GM12878 (cell line): ENCODE results near the gene TRIM67.

Experiments used
- EZH2 ChIP-seq: IDR thresholded peaks from 2 replicates; pipeline ENCODE4 v1.6.1; 2012; ENCODE audit warnings: low read depth, mild to moderate bottlenecking, control low read depth, inconsistent platforms, low read length, borderline replicate concordance; ENCODE audit not compliant: control insufficient read depth
- FOS ChIP-seq: IDR thresholded peaks from 3 replicates; pipeline ENCODE4 v1.6.1; 2011; ENCODE audit warnings: borderline replicate concordance; ENCODE audit not compliant: insufficient read length; ENCODE audit errors: extremely low read depth
- MYC ChIP-seq: IDR thresholded peaks from 2 replicates; pipeline ENCODE4 v1.6.1; 2011; ENCODE audit warnings: mild to moderate bottlenecking, low read length, moderate library complexity, inconsistent platforms; ENCODE audit not compliant: insufficient read depth, insufficient replicate concordance, insufficient read length, severe bottlenecking
- POLR2A ChIP-seq: IDR thresholded peaks from 2 replicates; pipeline ENCODE4 v1.6.1; 2011; ENCODE audit warnings: low read depth, mild to moderate bottlenecking, low read length
- POLR2AphosphoS5 ChIP-seq: IDR thresholded peaks from 2 replicates; pipeline ENCODE4 v1.6.1; 2011; ENCODE audit warnings: mild to moderate bottlenecking, low read length, inconsistent platforms
- SIX5 ChIP-seq: IDR thresholded peaks from 2 replicates; pipeline ENCODE4 v1.6.1; 2011; ENCODE audit warnings: mild to moderate bottlenecking, low read depth, low read length, moderate library complexity; ENCODE audit not compliant: severe bottlenecking
- TAF1 ChIP-seq: IDR thresholded peaks from 2 replicates; pipeline ENCODE4 v1.6.1; 2011; ENCODE audit warnings: mild to moderate bottlenecking, low read depth, low read length, borderline replicate concordance
- TF ChIP-seq, protein P1 (sequence below): fragments of 450-650 bp; IDR thresholded peaks from 2 replicates; pipeline ENCODE4 v1.6.1; 2017; ENCODE audit warnings: mild to moderate bottlenecking

DNA sequence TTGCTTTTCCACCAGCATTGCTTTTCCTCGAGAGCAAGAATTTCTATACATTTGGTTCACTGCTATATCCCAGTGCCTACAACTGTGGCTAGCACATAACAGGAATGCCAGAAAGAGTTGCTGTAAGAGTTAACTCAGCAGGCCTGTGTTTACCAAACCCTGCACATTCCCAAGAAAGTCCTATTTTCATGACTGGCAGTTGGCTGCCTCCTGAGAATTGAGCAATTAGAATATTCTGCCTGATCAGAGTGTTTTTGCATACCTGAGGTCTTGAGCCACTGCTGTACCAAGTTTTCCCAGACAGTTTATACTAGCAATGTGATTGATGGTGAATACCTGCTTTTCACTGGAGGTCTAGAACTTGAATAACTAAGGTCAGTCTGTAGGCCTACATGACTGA, 76.4 kb downstream of the TRIM67 start:
- TF ChIP-seq FOS (no peak), EZH2 (no peak), POLR2A (no peak), SIX5 (no peak), MYC (no peak), TAF1 (no peak), POLR2AphosphoS5 (no peak)
- TF ChIP-seq, protein P1, sequence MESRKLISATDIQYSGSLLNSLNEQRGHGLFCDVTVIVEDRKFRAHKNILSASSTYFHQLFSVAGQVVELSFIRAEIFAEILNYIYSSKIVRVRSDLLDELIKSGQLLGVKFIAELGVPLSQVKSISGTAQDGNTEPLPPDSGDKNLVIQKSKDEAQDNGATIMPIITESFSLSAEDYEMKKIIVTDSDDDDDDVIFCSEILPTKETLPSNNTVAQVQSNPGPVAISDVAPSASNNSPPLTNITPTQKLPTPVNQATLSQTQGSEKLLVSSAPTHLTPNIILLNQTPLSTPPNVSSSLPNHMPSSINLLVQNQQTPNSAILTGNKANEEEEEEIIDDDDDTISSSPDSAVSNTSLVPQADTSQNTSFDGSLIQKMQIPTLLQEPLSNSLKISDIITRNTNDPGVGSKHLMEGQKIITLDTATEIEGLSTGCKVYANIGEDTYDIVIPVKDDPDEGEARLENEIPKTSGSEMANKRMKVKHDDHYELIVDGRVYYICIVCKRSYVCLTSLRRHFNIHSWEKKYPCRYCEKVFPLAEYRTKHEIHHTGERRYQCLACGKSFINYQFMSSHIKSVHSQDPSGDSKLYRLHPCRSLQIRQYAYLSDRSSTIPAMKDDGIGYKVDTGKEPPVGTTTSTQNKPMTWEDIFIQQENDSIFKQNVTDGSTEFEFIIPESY, result no peak
